Renal pelvis (tissue), 12 donors: ENCODE results near the gene RCOR3. TPM values are rescaled to one million over a fixed set of nuclear protein-coding genes. Genes with fewer than 3 reads are reported as not detected.
A peak's percentile ranks its signal among the peaks of the same experiment; 100 is the strongest.
"Not testable (repeated sequence)": the region's sequence is repeated elsewhere in the genome, so short reads cannot be mapped to it uniquely, and the experiment has no call there.

Experiments used
- DNase-seq: peaks from one replicate; pipeline ENCODE4 v3.0.0-alpha.2; 2013
- long read RNA-seq, 16 experiments: transcript quantifications; one replicate each; lab custom pipeline, GENCODE V29; 2026
- polyA plus RNA-seq, 3 donors: library from polyadenylated mRNA; unstranded; fragments of 120-200 nt; gene quantifications; one replicate each; pipeline ENCODE4 v1.2.1, GENCODE V29; 2013; ENCODE audit not compliant: insufficient read length in 3 of 3

The RCOR3 gene
- 100 to 1,000 TPM in 1 of 3 donors, 10 to 100 TPM in 2; 70.9 to 100 (median 91.5) TPM for polyA plus RNA-seq
- long read RNA-seq, donor 1, full-length matches to known transcripts, result 10 of 10 reads
- long read RNA-seq, donor 1, partial matches to known transcripts, result 0 of 10 reads
- long read RNA-seq, donor 1, other reads (novel, unspliced or antisense), result 0 of 10 reads
- long read RNA-seq, donor 2, partial matches to known transcripts, result 0 of 10 reads
- long read RNA-seq, donor 2, other reads (novel, unspliced or antisense), result 0 of 10 reads
- long read RNA-seq, donor 3, transcript RCOR3-203 (12 exons, 2,041 nt), result major isoform, 6 of 12 reads
- long read RNA-seq, donor 3, partial matches to known transcripts, result 0 of 12 reads
- long read RNA-seq, donor 3, other reads (novel, unspliced or antisense), result 0 of 12 reads
- long read RNA-seq, donor 4, full-length matches to known transcripts, result 5 of 5 reads
- long read RNA-seq, donor 4, partial matches to known transcripts, result 0 of 5 reads
- long read RNA-seq, donor 4, other reads (novel, unspliced or antisense), result 0 of 5 reads
- long read RNA-seq, donor 5, partial matches to known transcripts, result 0 of 5 reads
- long read RNA-seq, donor 5, other reads (novel, unspliced or antisense), result 0 of 5 reads
- long read RNA-seq, donor 6, full-length matches to known transcripts, result 9 of 16 reads
- long read RNA-seq, donor 6, partial matches to known transcripts, result 7 of 16 reads
- long read RNA-seq, donor 6, other reads (novel, unspliced or antisense), result 0 of 16 reads
- long read RNA-seq, donor 7, full-length matches to known transcripts, result 6 of 71 reads
- long read RNA-seq, donor 7, partial matches to known transcripts, result 65 of 71 reads
- long read RNA-seq, donor 7, other reads (novel, unspliced or antisense), result 0 of 71 reads
- long read RNA-seq, donor 8, full-length matches to known transcripts, result 4 of 4 reads
- long read RNA-seq, donor 8, partial matches to known transcripts, result 0 of 4 reads
- long read RNA-seq, donor 8, other reads (novel, unspliced or antisense), result 0 of 4 reads
- long read RNA-seq, donor 9, full-length matches to known transcripts, result 12 of 12 reads
- long read RNA-seq, donor 9, partial matches to known transcripts, result 0 of 12 reads
- long read RNA-seq, donor 9, other reads (novel, unspliced or antisense), result 0 of 12 reads
- long read RNA-seq, donor 10, full-length matches to known transcripts, result 6 of 19 reads
- long read RNA-seq, donor 10, partial matches to known transcripts, result 13 of 19 reads
- long read RNA-seq, donor 10, other reads (novel, unspliced or antisense), result 0 of 19 reads
- long read RNA-seq, donor 11, full-length matches to known transcripts, result 4 of 4 reads
- long read RNA-seq, donor 11, partial matches to known transcripts, result 0 of 4 reads
- long read RNA-seq, donor 11, other reads (novel, unspliced or antisense), result 0 of 4 reads
- long read RNA-seq, donor 12, transcript RCOR3-203 (12 exons, 2,041 nt), result major isoform, 5 of 118 reads
- long read RNA-seq, donor 12, partial matches to known transcripts, result 103 of 118 reads
- long read RNA-seq, donor 12, other reads (novel, unspliced or antisense), result 5 of 118 reads
- long read RNA-seq, donor 13, full-length matches to known transcripts, result 5 of 5 reads
- long read RNA-seq, donor 13, partial matches to known transcripts, result 0 of 5 reads
- long read RNA-seq, donor 13, other reads (novel, unspliced or antisense), result 0 of 5 reads
- long read RNA-seq, donor 14, result 0 reads
- long read RNA-seq, donor 15, full-length matches to known transcripts, result 9 of 14 reads
- long read RNA-seq, donor 15, partial matches to known transcripts, result 5 of 14 reads
- long read RNA-seq, donor 15, other reads (novel, unspliced or antisense), result 0 of 14 reads
- long read RNA-seq, donor 16, full-length matches to known transcripts, result 8 of 8 reads
- long read RNA-seq, donor 16, partial matches to known transcripts, result 0 of 8 reads
- long read RNA-seq, donor 16, other reads (novel, unspliced or antisense), result 0 of 8 reads

DNA sequence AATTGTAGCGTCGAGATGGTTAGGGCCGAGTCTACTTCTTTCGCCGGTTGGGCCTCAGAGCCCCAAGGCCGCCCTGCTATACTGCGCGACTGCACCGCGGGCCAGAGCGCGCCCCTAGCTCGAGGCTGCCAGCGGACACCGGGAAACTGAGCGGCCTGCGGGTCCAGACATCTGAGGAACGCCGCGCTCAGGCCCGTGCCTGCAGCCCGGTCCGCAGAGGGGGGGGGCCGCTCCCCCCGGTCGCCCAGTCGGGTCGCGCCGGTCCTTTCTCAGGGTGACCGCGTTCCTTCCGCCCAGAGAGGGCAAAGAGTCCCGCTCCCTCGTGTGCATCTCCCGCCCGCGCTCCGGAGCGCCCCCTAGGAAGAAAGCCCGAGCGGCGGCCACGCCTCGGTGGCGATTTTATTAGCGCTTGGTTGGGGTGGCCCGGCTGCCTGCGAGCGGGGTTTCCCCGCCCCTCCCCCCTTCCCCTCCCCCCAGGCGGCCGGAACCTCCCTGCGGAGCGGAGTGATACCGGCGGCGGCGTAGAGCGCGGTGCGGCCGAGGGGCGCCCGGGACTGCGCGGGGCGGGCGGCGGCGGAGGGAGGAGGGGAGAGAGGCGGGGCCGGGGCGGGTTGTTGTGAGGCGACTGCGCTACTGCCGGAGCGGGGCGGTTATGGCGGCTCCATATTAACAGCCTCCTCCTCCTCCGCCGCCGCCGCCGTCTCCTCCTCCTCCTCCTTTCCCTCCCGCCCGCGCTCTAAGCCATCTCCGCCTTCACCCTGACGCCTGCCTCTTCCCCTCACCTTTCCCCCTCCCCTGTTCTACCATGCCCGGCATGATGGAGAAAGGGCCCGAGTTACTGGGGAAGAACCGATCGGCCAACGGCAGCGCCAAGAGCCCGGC lies at the start of gene RCOR3:
Gene RCOR3, plus strand, starts transcription at position 611 of the 882 bp plus-strand sequence. Its CDS starts 195 bp downstream, at position 806.
- peak; percentile 92 for DNase-seq

DNA sequence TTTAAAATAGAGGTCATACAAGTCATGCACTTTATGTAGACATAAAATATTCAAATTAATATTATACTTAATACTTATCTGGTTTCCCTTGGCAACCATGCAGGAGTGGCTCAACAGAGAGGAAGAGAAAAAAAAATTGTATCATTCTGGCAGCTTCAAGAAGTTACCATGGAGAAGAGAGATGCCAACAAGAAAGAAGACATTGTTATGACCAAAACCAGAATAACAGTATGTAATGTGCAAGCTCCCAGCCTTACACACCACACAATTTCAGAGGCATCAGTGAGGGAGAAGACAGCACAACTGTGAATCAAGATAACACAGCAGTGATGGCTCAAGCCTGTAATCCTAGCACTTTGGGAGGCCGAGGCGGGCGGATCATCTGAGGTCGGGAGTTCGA lies 49.1 kb upstream of the RCOR3 start:
- DNase-seq, result no peak

DNA sequence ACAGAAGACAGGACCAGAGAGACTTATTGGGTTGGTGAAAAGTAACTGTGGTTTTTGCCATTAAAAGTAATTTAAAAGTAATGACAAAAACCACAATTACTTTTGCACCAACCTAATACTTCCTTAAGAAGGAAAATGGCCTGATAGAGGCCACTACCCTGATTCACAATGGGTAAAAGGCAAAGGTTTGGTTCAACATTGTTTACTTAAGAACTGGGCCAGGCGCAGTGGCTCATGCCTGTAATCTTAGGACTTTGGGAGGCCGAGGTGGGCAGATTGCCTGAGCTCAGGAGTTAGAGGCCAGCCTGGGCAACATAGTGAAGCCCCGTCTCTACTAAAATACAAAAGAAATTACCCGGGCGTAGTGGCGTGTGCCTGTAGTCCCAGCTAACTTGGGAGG lies 48.2 kb upstream of the RCOR3 start:
- no peak for DNase-seq

DNA sequence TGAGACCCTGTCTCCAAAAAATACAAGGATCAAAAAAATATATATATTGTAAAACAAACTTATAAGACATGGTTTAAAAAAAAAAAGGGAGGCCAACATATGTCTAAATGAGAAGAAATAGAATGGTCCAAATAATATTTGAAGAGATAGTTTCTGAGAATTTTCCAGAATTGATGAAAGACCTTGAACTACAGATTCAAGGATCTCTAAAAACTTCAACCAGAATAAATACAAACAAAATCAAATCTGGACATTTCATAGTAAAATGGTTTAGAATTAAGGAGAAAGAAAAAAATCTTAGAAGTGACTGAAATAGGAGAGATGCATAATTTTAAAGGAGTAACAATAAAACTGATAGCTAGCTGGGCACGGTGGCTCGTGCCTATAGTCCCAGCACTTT lies 45.5 kb upstream of the RCOR3 start:
- DNase-seq, result no peak

DNA sequence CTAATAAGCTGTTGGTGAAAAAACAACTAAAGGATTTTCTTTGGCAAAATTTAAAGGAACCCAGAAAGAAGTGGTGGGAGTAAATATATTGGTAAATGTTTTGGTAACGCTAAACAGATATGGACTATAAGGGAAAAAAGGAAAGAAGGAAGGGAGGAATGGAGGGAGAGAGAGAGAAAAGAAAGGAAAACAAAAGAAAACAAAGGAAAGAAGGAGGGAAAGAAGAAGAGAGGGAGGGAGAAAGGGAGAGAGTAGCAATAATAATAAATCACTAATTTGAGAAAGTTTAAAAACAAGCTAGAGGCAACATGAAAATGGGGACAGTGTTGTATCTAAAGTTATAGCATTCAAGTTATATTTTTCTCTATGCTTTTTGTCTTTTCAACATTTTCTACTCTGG lies 43.6 kb upstream of the RCOR3 start:
- DNase-seq, result no peak

DNA sequence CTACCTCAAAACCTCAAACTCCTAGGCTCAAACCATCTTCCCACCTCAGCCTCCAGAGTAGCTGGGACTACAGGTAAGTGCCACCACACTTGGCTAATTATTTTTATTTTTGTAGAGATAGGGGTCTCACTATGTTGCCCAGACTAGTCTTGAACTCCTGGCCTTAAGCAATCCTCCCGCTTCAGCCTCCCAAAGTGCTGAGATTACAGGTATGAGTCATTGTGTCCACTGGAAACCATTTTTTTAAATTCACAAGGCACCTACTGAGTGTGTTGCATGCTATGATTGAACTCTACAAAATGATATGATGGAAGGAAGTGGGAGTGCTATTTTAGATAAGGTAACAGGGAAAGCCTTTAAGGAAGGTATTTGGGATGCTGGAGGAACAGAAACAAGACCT lies 41.8 kb upstream of the RCOR3 start:
- no peak for DNase-seq

DNA sequence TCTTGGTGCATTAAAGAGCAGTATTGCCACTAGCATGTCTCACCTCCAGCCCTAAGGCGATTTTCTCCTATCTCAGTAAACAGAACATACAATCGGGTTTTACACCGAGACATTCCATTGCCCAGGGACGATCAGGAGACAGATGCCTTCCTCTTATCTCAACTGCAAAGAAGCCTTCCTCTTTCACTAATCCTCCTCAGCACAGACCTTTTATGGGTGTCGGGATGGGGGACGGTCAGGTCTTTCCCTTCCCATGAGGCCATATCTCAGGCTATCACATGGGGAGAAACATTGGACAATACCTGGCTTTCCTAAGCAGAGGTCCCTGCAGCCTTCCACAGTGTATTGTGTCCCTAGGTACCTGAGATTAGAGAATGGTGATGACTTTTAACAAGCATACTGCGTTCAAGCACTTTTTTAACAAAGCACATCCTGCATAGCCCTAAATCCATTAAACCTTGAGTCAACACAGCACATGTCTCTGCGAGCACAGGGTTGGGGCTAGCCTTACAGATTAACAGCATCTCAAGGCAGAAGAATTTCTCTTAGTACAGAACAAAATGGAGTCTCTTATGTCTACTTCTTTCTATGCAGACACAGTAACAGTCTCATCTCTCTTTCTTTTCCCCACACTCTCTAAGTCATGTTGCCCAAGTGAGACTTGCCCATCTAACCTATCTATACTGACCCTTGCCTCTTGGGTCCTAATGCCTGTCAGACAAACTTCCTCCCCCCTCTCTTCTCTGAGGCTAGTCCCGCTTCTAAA lies 36.5 kb upstream of the RCOR3 start:
- not testable (repeated sequence) for DNase-seq

DNA sequence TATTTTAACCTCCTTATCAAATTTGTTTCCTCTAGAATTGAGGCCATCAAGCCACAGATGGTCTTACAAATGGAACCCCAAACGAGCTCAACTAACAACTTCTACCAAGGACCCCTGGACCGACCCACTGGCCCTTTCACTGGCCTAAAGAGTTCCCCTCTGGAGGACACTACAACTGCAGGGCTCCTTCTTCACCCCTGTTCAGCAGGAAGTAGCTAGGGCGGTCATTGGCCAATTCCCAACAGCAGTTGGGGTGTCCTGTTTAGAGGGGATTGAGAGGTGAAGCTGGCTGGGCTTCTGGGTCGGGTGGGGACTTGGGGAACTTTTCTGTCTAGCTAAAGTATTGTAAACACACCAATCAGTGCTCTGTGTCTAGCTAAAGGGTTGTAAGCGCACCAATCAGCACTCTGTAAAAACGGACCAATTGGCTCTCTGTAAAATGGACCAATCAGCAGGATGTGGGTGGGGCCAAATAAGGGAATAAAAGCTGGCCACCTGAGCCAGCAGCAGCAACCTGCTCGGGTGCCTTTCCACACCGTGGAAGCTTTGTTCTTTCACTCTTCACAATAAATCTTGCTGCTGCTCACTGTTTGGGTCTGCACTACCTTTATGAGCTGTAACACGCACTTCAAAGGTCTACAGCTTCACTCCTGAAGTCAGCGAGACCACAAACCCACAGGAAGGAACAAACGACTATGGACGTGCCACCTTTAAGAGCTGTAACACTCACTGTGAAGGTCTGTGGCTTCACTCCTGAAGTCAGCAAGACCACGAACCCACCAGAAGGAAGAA lies 30.4 kb upstream of the RCOR3 start:
- not testable (repeated sequence) for DNase-seq

DNA sequence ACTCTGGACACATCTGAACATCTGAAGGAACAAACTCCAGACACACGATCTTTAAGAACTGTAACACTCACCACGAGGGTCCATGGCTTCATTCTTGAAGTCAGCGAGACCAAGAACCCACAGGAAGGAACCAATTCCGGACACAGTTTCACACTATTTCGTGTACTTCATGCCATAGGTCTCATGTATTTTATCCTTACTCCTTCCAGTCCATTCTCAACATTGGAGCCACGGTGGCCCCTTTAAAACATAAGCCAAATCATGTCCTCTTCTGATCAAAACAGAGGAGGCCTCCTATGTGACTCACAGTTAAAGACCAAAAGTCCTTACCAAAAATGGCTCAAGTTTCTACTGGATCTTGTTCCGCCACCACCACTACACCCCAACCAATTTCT lies 29.8 kb upstream of the RCOR3 start:
- DNase-seq, result no peak

DNA sequence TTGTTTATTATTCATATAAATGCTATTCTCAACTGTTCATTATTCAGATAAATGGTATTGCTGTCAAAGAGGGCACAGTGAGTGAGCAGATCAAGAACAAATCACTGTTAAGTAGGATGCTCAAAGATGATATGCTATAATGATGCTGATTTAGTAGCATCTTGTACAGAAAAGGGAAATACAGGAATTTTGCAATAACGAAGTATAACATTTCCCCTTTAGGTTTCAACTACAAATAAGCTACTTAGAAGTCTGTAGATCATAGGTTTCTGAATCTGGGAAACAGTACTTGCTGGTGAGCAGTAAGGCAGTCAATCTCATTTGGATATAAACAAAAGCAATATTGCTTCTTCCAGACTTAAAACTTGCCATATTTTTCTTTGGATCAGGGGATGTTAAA lies 27.3 kb upstream of the RCOR3 start:
- no peak for DNase-seq

DNA sequence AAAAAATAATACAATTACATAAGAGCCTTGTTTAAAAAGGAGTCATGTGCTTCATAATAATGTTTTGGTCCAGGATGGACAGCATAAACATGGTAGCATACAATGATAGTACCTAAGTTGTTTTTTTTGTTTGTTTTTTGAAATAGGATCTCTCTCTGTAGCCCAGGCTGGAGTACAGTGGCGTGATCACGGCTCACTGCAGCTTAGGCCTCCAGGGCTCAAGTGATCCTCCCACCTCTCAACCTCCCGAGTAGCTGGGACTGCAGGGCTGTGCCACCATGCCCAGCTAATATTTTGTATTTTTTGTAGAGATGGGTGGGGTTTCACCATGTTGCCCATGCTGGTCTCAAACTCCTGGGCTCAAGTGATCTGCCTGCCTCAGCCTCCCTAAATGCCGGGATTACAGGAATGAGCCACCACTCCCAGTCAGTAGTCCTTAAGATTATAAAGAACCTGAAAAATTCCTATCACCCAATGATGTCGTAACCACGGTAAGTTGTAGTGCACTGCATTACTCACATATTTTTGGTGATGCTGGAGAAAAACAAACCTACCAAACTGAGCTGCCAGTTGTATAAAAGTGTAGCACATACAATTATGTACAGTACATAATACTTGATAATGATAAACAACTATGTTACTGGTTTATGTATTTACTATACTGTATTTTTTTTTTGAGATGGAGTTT lies 22.4 kb upstream of the RCOR3 start:
- no peak for DNase-seq

DNA sequence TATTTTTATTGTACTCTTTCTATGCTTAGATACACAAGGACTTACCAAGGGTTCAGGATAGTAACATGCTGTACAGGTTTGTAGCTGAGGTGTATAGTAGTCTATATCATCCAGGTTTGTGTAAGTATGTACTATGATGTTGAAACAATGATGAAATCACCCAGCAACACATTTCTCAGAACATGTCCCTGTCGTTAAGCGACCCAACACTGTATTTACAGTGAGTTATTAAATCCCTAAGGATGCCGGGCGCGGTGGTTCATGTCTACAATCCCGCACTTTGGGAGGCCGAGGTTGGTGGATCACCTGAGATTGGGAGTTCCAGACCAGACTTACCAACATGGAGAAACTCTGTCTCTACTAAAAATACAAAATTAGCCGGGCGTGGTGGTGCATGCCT lies 21.6 kb upstream of the RCOR3 start:
- DNase-seq, result no peak

DNA sequence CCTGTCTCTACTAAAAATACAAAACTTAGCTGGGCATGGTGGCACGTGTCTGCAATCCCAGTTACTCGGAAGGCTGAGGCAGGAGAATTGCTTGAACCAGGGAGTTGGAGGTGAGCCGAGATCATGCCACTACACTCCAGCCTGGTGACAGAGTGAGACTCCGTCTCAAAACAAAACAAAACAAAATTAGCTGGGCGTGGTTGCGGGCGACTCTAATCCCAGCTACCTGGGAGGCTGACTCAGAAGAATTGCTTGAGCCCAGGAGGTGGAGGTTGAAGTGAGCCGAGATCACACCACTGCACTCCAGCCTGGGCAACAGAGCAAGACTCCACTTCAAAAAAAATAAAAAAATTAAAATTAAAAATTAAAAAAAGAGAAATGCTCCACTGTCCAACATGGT lies 18.6 kb upstream of the RCOR3 start:
- not testable (repeated sequence) for DNase-seq

DNA sequence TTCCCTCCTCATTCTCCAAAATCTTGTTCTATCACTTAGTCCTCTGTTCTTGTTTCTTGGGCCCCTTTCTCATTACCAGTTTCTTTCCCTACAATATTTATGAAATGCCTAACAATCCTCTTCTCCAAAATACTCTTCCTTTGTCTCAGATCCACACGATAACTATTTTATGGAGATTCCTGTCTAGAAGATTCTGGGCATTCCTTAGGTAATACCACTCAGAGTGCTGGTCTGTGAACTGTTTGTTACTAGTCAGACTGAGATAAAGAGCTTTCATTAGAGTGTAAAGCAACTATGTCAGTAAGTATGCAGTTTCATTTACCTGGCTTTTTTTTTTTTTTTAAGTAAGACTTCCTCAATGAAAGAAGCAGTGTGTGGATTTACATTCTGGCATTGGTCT lies 18.1 kb upstream of the RCOR3 start:
- DNase-seq, result no peak

DNA sequence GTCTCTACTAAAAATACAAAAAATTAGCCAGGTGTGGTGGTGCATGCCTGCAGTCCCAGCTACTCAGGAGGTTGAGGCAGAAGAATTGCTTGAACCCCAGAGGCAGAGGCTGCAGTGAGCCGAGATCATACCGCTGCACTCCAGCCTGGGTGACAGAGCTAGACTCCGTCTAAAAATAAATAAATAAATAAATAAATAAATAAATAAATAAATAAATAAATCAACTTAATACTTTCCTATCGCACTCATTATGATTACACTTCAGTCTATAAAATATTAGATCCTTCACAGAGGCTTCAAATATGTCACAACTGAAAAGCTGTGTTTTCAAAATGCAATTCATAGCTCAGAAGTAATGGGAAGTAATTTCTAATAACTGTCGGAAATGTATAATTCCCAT lies 15.5 kb upstream of the RCOR3 start:
- DNase-seq, result not testable (repeated sequence)

DNA sequence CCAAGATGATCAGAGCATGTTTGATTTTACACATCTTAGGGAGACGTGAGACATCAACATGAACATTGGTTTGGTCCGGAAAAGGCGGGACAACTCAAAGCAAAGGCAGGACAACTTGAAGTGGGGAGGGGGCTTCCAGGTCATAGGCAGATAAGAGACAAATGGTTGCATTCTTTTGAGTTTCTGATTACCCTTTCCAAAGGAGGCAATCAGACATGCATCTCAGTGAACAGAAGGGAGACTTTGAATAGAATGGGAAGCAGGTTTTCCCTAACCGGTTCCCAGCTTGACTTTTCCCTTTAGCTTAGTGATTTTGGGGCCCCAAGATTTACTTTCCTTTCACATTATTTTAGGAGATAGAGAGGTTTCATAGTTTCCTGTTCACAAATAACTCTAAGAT lies 12.6 kb upstream of the RCOR3 start:
- not testable (repeated sequence) for DNase-seq

DNA sequence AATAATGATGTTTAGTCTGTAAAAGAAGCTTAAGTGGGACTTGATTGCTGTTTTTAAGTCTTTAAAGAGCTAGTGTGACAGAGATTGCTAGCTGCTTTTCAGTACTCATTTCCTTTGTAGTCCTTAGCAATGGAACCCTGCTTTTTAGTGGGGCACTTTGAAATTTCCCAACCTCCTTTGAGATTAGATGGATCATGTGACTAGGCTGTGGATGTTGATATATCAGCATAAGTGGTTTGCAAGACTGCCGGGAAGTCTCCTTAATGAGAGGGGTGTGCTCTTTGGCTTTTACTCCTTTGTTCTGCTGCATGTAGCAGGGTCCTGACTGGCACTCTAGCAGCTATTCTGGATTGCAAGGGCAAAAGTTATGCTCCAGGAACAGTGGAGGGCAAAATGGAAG lies 11.2 kb upstream of the RCOR3 start:
- DNase-seq, result no peak
